ENCODE results near the gene PGM1. TPM values are rescaled to one million over a fixed set of nuclear protein-coding genes. Genes with fewer than 3 reads are reported as not detected.

The PGM1 gene
- total and polyA plus RNA-seq, 9 of the 15 experiments (the other 6 are each of a cell fraction or from before 2014, with no cell fraction given): 0.03 to 0.31 (median 0.09) TPM; not detected in 5

DNA sequence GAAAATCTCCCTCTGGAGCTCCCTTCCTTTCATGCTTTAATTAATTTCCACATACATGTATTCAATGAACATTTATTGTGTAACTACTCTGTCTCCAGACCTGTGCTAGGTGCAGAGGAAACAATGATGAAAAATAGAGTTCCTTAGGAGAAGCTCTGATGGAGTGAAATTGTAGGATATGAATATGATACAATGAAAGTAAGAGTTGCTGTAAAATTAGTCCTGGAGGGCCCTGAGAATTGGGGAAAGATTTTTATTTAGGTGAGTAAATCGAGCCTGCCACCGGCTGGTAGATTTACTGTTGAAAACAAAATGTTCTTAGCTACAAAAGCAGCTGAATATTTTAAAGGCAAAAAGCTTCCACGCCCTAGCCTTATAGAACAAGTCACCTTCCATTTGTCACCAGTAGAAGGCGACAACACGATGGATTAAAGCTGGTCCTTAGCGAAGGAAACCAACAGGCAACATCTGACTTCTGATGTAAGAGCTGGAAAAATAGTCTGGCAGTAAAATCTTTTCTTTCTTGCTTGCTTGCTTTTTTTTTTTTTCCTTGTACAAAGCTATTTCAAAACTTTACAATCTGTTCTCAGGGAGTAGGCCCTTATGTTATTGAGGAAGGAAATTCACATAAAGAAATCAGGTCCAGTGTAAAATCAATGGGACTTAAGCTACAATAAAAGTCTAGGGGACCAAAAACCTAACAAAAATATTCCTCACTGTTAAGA is 98.7 kb downstream of the PGM1 start:
- Histone ChIP-seq H3K27ac (ENCODE audit: extremely low read depth, low read depth, low read length) (no peak overlapping the region), H3K9me3 (replicated peaks; ENCODE audit: control insufficient read depth, insufficient read depth, low read depth, low read length) (no peaks in the 10 kb centered on the region), H3K27me3 (ENCODE audit: control insufficient read depth in 2 of 2, insufficient read depth in 2 of 2, low read length in 2 of 2) (no peaks in the 10 kb centered on the region), H3K4me2 (ENCODE audit: insufficient read depth, low read length) (no peak overlapping the region), H3K79me2 (ENCODE audit: control insufficient read depth, insufficient read depth, low read length) (no peaks in the 10 kb centered on the region), H3K9ac (ENCODE audit: insufficient read depth in 1 of 2, low read depth in 2 of 2, low read length in 2 of 2) (no peak overlapping the region), H3K9me1 (ENCODE audit: control insufficient read depth, insufficient read depth, low read length) (peaks cover 4% of the 10 kb centered on the region), H2AFZ (ENCODE audit: low read depth, low read length) (no peak overlapping the region), H4K20me1 (replicated peaks; ENCODE audit: control insufficient read depth, insufficient read depth, low read length) (no peaks in the 10 kb centered on the region), H3K36me3 (ENCODE audit: control insufficient read depth, insufficient read depth, low read length) (no peaks in the 10 kb centered on the region), H3K4me1 (replicated peaks in 1 of 2; ENCODE audit: control insufficient read depth in 2 of 2, insufficient read depth in 2 of 2, low read length in 2 of 2) (no peaks in the 10 kb centered on the region), H3K4me3 (no peak overlapping the region)
- CTCF ChIA-PET (ENCODE audit: low intra/inter-chr PET ratio): interaction anchor here (0.6 to 0.8 kb wide), 3 partner anchors 449 to 553 kb away, joined by 3 to 7 read pairs (median 5); no protein-coding TSS in a partner anchor
- FAIRE-seq (peak; percentile 87), ATAC-seq (peak; percentile 98), DNase-seq (ENCODE audit: extremely low read depth in 1 of 4, low spot score in 3 of 4) (peak; percentile 47 to 61 (median 54))
- in situ Hi-C loops (cut with MboI) (no loop called here), intact Hi-C loops (cut with micrococcal nuclease) (loop anchor here (1.0 to 10.0 kb wide), 3 partner anchors 223 to 555 kb away; no protein-coding TSS in a partner anchor)
- BruUV-seq (replicated peaks): no TSS peak
- POLR2A ChIA-PET: interaction anchor here (0.8 to 1.2 kb wide), 4 partner anchors 9 to 1081 kb away, joined by 3 read pairs; no protein-coding TSS in a partner anchor
- 0% methylated on average over 6 of the region's 6 CpGs for WGBS (ENCODE audit: insufficient coverage, low coverage, missing lambda C conversion rate)
- TF ChIP-seq ETV5 (CRISPR knock-in tag; IDR thresholded peaks at IDR 0.05; ENCODE audit: low read depth): no peak
- TF ChIP-seq, protein P1, sequence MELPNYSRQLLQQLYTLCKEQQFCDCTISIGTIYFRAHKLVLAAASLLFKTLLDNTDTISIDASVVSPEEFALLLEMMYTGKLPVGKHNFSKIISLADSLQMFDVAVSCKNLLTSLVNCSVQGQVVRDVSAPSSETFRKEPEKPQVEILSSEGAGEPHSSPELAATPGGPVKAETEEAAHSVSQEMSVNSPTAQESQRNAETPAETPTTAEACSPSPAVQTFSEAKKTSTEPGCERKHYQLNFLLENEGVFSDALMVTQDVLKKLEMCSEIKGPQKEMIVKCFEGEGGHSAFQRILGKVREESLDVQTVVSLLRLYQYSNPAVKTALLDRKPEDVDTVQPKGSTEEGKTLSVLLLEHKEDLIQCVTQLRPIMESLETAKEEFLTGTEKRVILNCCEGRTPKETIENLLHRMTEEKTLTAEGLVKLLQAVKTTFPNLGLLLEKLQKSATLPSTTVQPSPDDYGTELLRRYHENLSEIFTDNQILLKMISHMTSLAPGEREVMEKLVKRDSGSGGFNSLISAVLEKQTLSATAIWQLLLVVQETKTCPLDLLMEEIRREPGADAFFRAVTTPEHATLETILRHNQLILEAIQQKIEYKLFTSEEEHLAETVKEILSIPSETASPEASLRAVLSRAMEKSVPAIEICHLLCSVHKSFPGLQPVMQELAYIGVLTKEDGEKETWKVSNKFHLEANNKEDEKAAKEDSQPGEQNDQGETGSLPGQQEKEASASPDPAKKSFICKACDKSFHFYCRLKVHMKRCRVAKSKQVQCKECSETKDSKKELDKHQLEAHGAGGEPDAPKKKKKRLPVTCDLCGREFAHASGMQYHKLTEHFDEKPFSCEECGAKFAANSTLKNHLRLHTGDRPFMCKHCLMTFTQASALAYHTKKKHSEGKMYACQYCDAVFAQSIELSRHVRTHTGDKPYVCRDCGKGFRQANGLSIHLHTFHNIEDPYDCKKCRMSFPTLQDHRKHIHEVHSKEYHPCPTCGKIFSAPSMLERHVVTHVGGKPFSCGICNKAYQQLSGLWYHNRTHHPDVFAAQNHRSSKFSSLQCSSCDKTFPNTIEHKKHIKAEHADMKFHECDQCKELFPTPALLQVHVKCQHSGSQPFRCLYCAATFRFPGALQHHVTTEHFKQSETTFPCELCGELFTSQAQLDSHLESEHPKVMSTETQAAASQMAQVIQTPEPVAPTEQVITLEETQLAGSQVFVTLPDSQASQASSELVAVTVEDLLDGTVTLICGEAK (IDR thresholded peaks at IDR 0.05): peak; percentile 90
- TF ChIP-seq, protein P1 (CRISPR knock-in tag; IDR thresholded peaks at IDR 0.05): no peak
- peak in 1 of 2 experiments; percentile 24; a peak in 1 of 4 replicates for TF ChIP-seq RCOR1 (IDR thresholded peaks at IDR 0.05; ENCODE audit: borderline replicate concordance in 1 of 2, low read depth in 2 of 2, low read length in 2 of 2)
- TF ChIP-seq, protein P2, sequence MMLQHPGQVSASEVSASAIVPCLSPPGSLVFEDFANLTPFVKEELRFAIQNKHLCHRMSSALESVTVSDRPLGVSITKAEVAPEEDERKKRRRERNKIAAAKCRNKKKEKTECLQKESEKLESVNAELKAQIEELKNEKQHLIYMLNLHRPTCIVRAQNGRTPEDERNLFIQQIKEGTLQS (IDR thresholded peaks at IDR 0.05): peak; percentile 38; the same call in 1 of the 2 replicates
- TF ChIP-seq, protein P2 (CRISPR knock-in tag; conservative IDR thresholded peaks at IDR 0.05): no peak
- TF ChIP-seq ZNF589 (CRISPR knock-in tag; IDR thresholded peaks at IDR 0.05; ENCODE audit: low read depth): 0 out of 2 replicates have a peak, but pooled peaks have one; percentile 51
- TF ChIP-seq ZNF175 (CRISPR knock-in tag; IDR thresholded peaks at IDR 0.05; ENCODE audit: low read depth): peak; percentile 57; the same call in 1 of the 2 replicates

Data from K562 (cell line).